ENCODE results near the gene R3HDM2.

DNA sequence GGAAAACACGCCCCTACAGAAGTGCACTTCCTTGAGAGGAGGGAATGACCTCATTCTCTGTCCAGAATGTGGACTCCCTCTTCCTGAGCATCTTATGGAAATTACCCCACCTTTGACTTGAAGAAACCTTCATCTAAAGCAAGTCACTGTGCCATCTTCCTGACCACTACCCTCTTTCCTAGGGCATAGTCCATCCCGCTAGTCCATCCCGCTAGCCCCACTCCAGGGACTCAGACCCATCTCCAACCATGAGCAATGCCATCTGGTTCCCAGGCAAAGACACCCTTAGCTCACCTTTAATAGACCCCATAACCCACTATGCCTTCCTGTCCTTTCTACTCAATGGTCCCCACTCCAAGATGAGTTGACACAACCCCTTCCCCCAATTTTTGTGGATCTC lies 19.2 kb upstream of the R3HDM2 start:
- TF ChIP-seq EZH2 (IDR thresholded peaks at IDR 0.05; ENCODE audit: low read length, missing control alignments) = no peak
- TF ChIP-seq, protein P1, sequence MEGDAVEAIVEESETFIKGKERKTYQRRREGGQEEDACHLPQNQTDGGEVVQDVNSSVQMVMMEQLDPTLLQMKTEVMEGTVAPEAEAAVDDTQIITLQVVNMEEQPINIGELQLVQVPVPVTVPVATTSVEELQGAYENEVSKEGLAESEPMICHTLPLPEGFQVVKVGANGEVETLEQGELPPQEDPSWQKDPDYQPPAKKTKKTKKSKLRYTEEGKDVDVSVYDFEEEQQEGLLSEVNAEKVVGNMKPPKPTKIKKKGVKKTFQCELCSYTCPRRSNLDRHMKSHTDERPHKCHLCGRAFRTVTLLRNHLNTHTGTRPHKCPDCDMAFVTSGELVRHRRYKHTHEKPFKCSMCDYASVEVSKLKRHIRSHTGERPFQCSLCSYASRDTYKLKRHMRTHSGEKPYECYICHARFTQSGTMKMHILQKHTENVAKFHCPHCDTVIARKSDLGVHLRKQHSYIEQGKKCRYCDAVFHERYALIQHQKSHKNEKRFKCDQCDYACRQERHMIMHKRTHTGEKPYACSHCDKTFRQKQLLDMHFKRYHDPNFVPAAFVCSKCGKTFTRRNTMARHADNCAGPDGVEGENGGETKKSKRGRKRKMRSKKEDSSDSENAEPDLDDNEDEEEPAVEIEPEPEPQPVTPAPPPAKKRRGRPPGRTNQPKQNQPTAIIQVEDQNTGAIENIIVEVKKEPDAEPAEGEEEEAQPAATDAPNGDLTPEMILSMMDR (conservative IDR thresholded peaks at IDR 0.05 in 1 of 2, IDR thresholded peaks at IDR 0.05 in 1 of 2; ENCODE audit: low read depth in 1 of 2, low read length in 2 of 2) = no peak

Data from fibroblast of lung (primary cell).